Karpas-422 (cell line): ENCODE results near the gene ERN1. TPM values are rescaled to one million over a fixed set of nuclear protein-coding genes. Genes with fewer than 3 reads are reported as not detected.
A peak's percentile ranks its signal among the peaks of the same experiment; 100 is the strongest.

Experiments used
- small RNA-seq: library from RNA; depleted of rRNA; stranded (forward); fragments of <200 nt; gene quantifications from one replicate; pipeline ENCODE3, GENCODE V24; 2014
- total RNA-seq: library from RNA; depleted of rRNA; stranded (reverse); fragments of >200 nt; shearing (Covaris generic); gene quantifications from 2 replicates; pipeline ENCODE4 v1.2.3, GENCODE V29; 2014; ENCODE audit warnings: low replicate concordance; rRNA removed

ERN1 gene
- total RNA-seq, 1 experiment from 2014 or later, result 1.9 TPM

Small RNAs within 50 kb of the gene (small RNA-seq; reads per million reads assigned to genes)
- gene SNORD104, result 46,778 reads per million, percentile 100 among the genes with 10 or more reads in this experiment

Other genes starting within 250 kb of the ERN1 start
- gene GH2, start 248.2 kb downstream of the ERN1 start, total RNA-seq, result not detected in 2 replicates
- gene CSH1, start 233.6 kb downstream of the ERN1 start, total RNA-seq, result not detected in 2 replicates
- gene CSHL1, start 218.9 kb downstream of the ERN1 start, total RNA-seq, result not detected in 2 replicates
- not detected in 2 replicates for gene GH1, start 211.3 kb downstream of the ERN1 start, total RNA-seq
- 545 and 1,164 TPM in 2 replicates for gene CD79B, start 197.8 kb downstream of the ERN1 start, total RNA-seq
- gene SCN4A, start 157.2 kb downstream of the ERN1 start, total RNA-seq, result under 0.01 and 0.07 TPM in 2 replicates
- not detected in 2 replicates for gene PRR29, start 131.8 kb downstream of the ERN1 start, total RNA-seq
- 4.4 and 12.1 TPM in 2 replicates for gene ICAM2, start 109.5 kb downstream of the ERN1 start, total RNA-seq
- 5.5 and 5.6 TPM in 2 replicates for gene TEX2, start 133.1 kb upstream of the ERN1 start, total RNA-seq